Measurements from ENCODE around the gene ZNF548. TPM values are rescaled to one million over a fixed set of nuclear protein-coding genes. Genes with fewer than 3 reads are reported as not detected.

Gene ZNF548
- total RNA-seq, 2 experiments from 2014 or later = 68.3 to 70.4 TPM

DNA sequence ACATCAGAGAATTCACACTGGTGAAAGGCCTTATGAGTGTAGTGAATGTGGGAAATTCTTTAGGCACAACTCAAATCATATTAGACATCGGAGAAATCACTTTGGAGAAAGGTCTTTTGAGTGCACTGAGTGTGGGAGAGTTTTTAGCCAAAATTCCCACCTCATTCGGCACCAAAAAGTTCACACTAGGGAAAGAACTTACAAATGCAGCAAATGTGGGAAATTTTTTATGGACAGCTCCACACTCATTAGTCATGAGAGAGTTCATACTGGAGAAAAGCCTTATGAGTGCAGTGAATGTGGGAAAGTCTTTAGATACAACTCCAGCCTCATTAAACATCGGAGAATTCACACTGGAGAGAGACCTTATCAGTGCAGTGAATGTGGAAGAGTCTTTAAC, 31.4 kb downstream of the ZNF548 start:
- H3K9me3 ChIP-seq (ENCODE audit: control insufficient read depth in 1 of 2, insufficient read depth in 1 of 2, low read length in 2 of 2) = peaks cover 56 to 79% of the 10 kb centered on the region in 2 experiments
- TF ChIP-seq, protein P1, sequence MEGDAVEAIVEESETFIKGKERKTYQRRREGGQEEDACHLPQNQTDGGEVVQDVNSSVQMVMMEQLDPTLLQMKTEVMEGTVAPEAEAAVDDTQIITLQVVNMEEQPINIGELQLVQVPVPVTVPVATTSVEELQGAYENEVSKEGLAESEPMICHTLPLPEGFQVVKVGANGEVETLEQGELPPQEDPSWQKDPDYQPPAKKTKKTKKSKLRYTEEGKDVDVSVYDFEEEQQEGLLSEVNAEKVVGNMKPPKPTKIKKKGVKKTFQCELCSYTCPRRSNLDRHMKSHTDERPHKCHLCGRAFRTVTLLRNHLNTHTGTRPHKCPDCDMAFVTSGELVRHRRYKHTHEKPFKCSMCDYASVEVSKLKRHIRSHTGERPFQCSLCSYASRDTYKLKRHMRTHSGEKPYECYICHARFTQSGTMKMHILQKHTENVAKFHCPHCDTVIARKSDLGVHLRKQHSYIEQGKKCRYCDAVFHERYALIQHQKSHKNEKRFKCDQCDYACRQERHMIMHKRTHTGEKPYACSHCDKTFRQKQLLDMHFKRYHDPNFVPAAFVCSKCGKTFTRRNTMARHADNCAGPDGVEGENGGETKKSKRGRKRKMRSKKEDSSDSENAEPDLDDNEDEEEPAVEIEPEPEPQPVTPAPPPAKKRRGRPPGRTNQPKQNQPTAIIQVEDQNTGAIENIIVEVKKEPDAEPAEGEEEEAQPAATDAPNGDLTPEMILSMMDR (IDR thresholded peaks at IDR 0.05) = no peak
- peaks cover 12% of the 10 kb centered on the region for H3K9me3 Mint-ChIP-seq

DNA sequence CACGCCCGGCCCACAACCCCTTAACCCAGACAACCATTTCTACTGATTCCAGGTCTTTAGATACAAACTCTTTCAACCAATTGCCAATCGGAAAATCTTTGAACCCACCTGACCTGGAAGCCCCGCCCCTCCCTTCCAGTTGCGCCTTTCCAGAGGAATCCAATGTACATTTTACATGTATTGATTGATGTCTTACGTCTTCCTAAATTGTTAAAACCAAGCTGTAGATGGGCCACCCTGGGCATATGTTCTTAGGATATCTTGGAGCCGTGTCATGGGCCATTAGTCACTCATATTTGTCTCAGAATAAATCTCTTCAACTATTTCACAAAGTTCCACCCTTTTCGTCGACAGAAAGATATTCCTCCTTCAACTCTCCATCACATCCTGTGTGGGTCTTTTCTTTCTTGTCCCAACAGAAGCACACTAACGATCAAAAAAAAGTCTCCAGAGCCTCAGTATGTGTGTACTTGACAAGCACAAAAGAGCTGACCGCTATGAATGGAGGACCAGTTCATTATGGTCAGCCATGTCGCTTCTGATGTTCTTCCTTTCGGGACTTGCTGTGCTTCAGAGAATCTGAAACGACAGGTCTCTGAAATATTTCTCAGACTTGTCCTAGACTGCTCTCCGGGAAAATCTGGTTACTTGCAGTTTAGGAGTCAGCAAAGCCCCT, 44.9 kb downstream of the ZNF548 start:
- Histone ChIP-seq H3K27ac (ENCODE audit: low read depth in 1 of 2, low read length in 2 of 2) (no peak overlapping the region), H3K27me3 (ENCODE audit: control insufficient read depth in 1 of 2, insufficient read depth in 2 of 2, low read length in 2 of 2) (no peaks in the 10 kb centered on the region), H3K9me3 (ENCODE audit: control insufficient read depth in 1 of 2, insufficient read depth in 1 of 2, low read length in 2 of 2) (peaks cover 4 to 14% of the 10 kb centered on the region in 2 experiments), H3K4me3 (ENCODE audit: low read length) (peak overlapping the region; percentile 79), H3K36me3 (ENCODE audit: insufficient read depth, low read length) (peaks cover 16% of the 10 kb centered on the region), H3K4me1 (ENCODE audit: insufficient read depth, low read length) (peaks cover 21% of the 10 kb centered on the region)
- Mint-ChIP-seq H3K4me1 (ENCODE audit: low read depth) (peaks cover 26% of the 10 kb centered on the region), H3K27ac (peak overlapping the region; percentile 70), H3K9me3 (peaks cover 12% of the 10 kb centered on the region), H3K4me3 (peak overlapping the region; percentile 97), H3K36me3 (ENCODE audit: low read depth) (peaks cover 46% of the 10 kb centered on the region), H3K27me3 (no peaks in the 10 kb centered on the region)
- TF ChIP-seq, protein P1 (IDR thresholded peaks at IDR 0.05) = no peak
- CTCF ChIA-PET = interaction anchor here (1.5 kb wide), 1 partner anchor 43 kb away, joined by 4 read pairs; the partner anchor contains the start of gene ZNF772
- peak; percentile 6 for ATAC-seq (ENCODE audit: poor library complexity)
- peak in 1 of 14 experiments; percentile 15 for DNase-seq
- POLR2A ChIA-PET = interaction anchor here (0.6 to 1.2 kb wide), 2 partner anchors 418 to 749 kb away, joined by 3 to 5 read pairs; partner anchors contain the start of gene ZNF274
- intact Hi-C loops (cut with DNase I, micrococcal nuclease) = loop anchor here (1.0 to 10.0 kb wide), 10 partner anchors 23 to 840 kb away; partner anchors contain the start of genes ZNF17 (in 2 of the 2), ZNF548 (in 2 of the 2), ZNF772 (in 2 of the 2) and TRAPPC2B (in 1 of the 2)

More for the DNA sequence above, 31.4 kb downstream of the ZNF548 start:
- peaks cover 44% of the 10 kb centered on the region for H3K36me3 ChIP-seq (ENCODE audit: insufficient read depth, low read length)
- Mint-ChIP-seq H3K36me3 (ENCODE audit: low read depth) (peaks cover 71% of the 10 kb centered on the region), H3K4me1 (ENCODE audit: low read depth) (peaks cover 1% of the 10 kb centered on the region), H3K27ac (no peak overlapping the region), H3K4me3 (no peak overlapping the region), H3K27me3 (no peaks in the 10 kb centered on the region)
- POLR2A ChIA-PET = no interaction called here
- no peak overlapping the region for H3K4me3 ChIP-seq (ENCODE audit: low read length)
- intact Hi-C loops (cut with DNase I, micrococcal nuclease) = no loop called here
- no peaks in the 10 kb centered on the region for H3K27me3 ChIP-seq (ENCODE audit: control insufficient read depth in 1 of 2, insufficient read depth in 2 of 2, low read length in 2 of 2)
- no peak for DNase-seq
- no peak overlapping the region for H3K27ac ChIP-seq (ENCODE audit: low read depth in 1 of 2, low read length in 2 of 2)
- no peak for ATAC-seq (ENCODE audit: poor library complexity)
- CTCF ChIA-PET = no interaction called here
- no peaks in the 10 kb centered on the region for H3K4me1 ChIP-seq (ENCODE audit: insufficient read depth, low read length)

DNA sequence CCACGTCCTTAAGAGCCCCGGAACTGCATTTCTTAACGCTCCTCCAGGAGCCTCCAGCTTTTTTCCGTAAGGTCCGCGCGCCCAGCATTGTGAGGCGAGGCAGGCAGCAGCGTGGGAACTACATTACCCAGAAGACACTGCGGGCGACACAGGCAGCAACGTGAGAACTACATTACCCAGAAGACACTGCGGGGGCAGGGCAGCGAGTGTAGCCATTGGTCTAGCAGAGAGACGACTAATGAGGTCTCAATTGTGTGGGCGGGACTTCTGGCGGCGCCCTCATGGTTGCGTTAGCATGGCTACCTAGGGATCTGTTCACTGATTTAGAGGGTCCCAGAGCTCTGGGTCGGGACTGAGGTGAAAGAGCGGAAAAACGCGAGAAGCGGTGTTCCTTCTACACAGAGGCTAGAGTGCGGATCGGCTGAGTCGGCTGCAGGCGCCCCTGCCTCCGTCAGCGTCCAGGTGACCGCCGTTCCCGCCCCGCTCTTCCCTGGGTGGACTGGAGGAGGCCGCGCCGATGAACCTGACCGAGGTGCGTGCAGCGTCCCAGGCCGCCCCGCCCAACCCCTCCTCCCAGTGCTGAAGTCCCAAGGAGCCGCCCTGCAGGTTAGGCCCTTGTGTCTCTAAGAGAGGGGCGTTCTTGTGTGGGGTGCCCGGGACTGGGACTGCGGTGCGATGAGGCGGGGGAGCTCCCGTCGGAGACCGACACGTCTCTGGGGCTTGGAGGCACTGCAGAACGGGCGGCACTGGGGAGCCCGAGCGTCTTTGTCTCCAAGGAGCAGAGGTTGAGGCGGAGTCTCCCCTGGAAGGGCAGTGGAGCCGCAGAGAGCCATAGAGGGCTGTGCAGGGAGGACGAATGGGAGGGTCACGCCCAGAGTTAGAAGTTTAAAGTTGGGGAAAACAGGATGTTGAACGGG, 45.7 kb downstream of the ZNF548 start, which contains the start of gene ZNF749:
Gene ZNF749 (plus strand): TSS at position 264 of the 917 bp plus-strand sequence. CDS start 254 bp downstream, at position 518.
- H3K4me3 Mint-ChIP-seq = peak within 1 kb of the TSS; percentile 97
- Histone ChIP-seq H3K27me3 (ENCODE audit: control insufficient read depth in 1 of 2, insufficient read depth in 2 of 2, low read length in 2 of 2) (no peaks in the 10 kb centered on the region), H3K4me1 (ENCODE audit: insufficient read depth, low read length) (peaks cover 21% of the 10 kb centered on the region), H3K27ac (ENCODE audit: low read depth in 1 of 2, low read length in 2 of 2) (peak within 1 kb of the TSS; percentile 47 to 67), H3K36me3 (ENCODE audit: insufficient read depth, low read length) (peaks cover 24% of the 10 kb centered on the region), H3K4me3 (ENCODE audit: low read length) (peak within 1 kb of the TSS; percentile 79), H3K9me3 (ENCODE audit: control insufficient read depth in 1 of 2, insufficient read depth in 1 of 2, low read length in 2 of 2) (peaks cover 4 to 21% of the 10 kb centered on the region in 2 experiments)
- H3K27ac Mint-ChIP-seq = peak within 1 kb of the TSS; percentile 70
- H3K27me3 Mint-ChIP-seq = no peaks in the 10 kb centered on the region
- CTCF ChIA-PET = interaction anchor here (0.7 to 1.5 kb wide), 2 partner anchors 42 to 312 kb away, joined by 3 to 4 read pairs; partner anchors contain the start of gene ZNF772
- H3K36me3 Mint-ChIP-seq (ENCODE audit: low read depth) = peaks cover 54% of the 10 kb centered on the region
- ATAC-seq (ENCODE audit: poor library complexity) = peak; percentile 100
- peak; percentile 91 to 99 (median 97) for DNase-seq
- POLR2A ChIA-PET = interaction anchor here (1.4 kb wide), 1 partner anchor 12 kb away, joined by 3 read pairs; no protein-coding TSS in a partner anchor
- TF ChIP-seq, protein P1 (IDR thresholded peaks at IDR 0.05) = no peak
- H3K9me3 Mint-ChIP-seq = peaks cover 19% of the 10 kb centered on the region
- intact Hi-C loops (cut with DNase I, micrococcal nuclease) = loop anchor here (1.0 to 10.0 kb wide), 10 partner anchors 24 to 841 kb away; partner anchors contain the start of genes ZNF548 (in 2 of the 2), ZNF772 (in 2 of the 2), TRAPPC2B (in 1 of the 2) and ZNF17 (in 1 of the 2)
- H3K4me1 Mint-ChIP-seq (ENCODE audit: low read depth) = peaks cover 31% of the 10 kb centered on the region
